ENCODE data around the gene NAA35.

- TF ChIP-seq CTCF (conservative IDR thresholded peaks at IDR 0.05) (no peak), ZFX (IDR thresholded peaks at IDR 0.05) (no peak)
These were observed 24.0 kb downstream of the NAA35 start for GRCh38 chr9:85964949-85965348.
